ENCODE measurements around the gene FAM81A. TPM values are rescaled to one million over a fixed set of nuclear protein-coding genes. Genes with fewer than 3 reads are reported as not detected.

The FAM81A gene
- total RNA-seq, 5 donors from 2014 or later (not counting 1 experiment from before 2014, with no cell fraction given), result 0.37 to 0.39 TPM; not detected in 3

DNA sequence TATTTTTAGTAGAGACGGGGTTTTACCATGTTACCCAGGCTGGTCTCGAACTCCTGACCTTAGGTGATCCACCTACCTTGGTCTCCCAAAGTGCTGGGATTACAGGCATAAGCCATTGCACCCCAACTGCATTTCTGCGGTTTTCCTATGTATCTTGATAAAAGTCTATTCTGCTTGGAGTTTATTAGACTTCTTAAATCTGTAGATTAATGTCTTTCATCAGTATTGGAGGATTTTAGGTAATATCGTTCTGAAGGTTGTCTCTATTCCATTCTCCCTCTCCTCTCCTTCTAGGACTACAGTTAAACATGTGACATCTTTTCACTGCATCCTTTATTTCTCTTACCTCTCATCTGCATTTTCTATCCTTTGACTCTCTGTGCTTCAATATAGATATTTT lies 127.3 kb downstream of the FAM81A start:
- ChIA-PET POLR2A (no interaction called here), CTCF (no interaction called here)
- DNase-seq (no peak), ATAC-seq (replicated peaks in 1 of 4) (no peak)
- Histone ChIP-seq H3K36me3 (ENCODE audit: control insufficient read depth in 2 of 2, extremely low read depth in 1 of 2, insufficient read depth in 1 of 2, low read length in 1 of 2) (no peaks in the 10 kb centered on the region), H3K9me3 (no peaks in the 10 kb centered on the region), H3K4me3 (ENCODE audit: control insufficient read depth in 1 of 2, extremely low read depth in 1 of 2, low read length in 1 of 2) (no peak overlapping the region), H3K27me3 (replicated peaks in 1 of 2; ENCODE audit: control insufficient read depth in 2 of 2, extremely low read depth in 1 of 2, insufficient read depth in 2 of 2, low read length in 1 of 2) (peaks cover 0 to 2% of the 10 kb centered on the region in 2 experiments), H3K4me1 (ENCODE audit: control insufficient read depth in 1 of 2, extremely low read depth in 1 of 2, insufficient read depth in 2 of 2, low read length in 2 of 2) (no peaks in the 10 kb centered on the region), H3K27ac (ENCODE audit: low read length) (no peak overlapping the region)
- WGBS (ENCODE audit: insufficient coverage), result 66% methylated on average over 2 of the region's 4 CpGs
- Mint-ChIP-seq H3K4me1 (peaks cover 0 to 2% (median 0%) of the 10 kb centered on the region in 3 donors), H3K9me3 (no peaks in the 10 kb centered on the region), H3K27me3 (peaks cover 1 to 4% of the 10 kb centered on the region in 2 donors), H3K27ac (no peak overlapping the region), H3K36me3 (no peaks in the 10 kb centered on the region), H3K4me3 (no peak overlapping the region)

DNA sequence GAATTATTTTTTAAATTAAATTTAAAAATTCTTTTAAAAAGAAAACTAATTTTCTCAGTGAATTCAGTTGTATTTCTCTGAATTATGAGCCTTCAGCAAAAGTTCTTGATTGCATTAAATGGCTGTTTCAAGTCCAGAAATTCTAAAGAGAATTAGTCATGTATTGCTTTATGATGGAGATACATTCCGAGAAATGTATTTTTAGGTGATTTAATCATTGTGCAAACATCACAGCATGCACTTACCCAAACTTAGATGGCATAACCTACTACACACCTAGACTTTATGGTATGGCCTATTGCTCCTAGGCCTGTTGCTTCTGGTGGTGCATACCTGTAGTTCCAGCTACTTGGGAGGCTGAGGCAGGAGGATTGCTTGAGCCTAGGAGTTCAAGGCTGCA lies 129.3 kb downstream of the FAM81A start:
- DNase-seq (no peak), ATAC-seq (replicated peaks in 1 of 4) (no peak)
- H3K36me3 Mint-ChIP-seq, result no peaks in the 10 kb centered on the region
- H3K27me3 Mint-ChIP-seq, result peaks cover 4% of the 10 kb centered on the region in 2 donors
- ChIA-PET CTCF (interaction anchor here (0.6 to 0.7 kb wide), 2 partner anchors 10 to 379 kb away, joined by 4 to 5 read pairs; no protein-coding TSS in a partner anchor), POLR2A (no interaction called here)
- H3K4me1 ChIP-seq (ENCODE audit: control insufficient read depth in 1 of 2, extremely low read depth in 1 of 2, insufficient read depth in 2 of 2, low read length in 2 of 2), result no peaks in the 10 kb centered on the region
- no peak overlapping the region for H3K4me3 ChIP-seq (ENCODE audit: control insufficient read depth in 1 of 2, extremely low read depth in 1 of 2, low read length in 1 of 2)
- no peaks in the 10 kb centered on the region for H3K9me3 ChIP-seq
- H3K27me3 ChIP-seq (replicated peaks in 1 of 2; ENCODE audit: control insufficient read depth in 2 of 2, extremely low read depth in 1 of 2, insufficient read depth in 2 of 2, low read length in 1 of 2), result peaks cover 0 to 2% of the 10 kb centered on the region in 2 experiments
- no peak overlapping the region for H3K4me3 Mint-ChIP-seq
- no CpG with 5 or more reads among the region's 1 CpG for WGBS (ENCODE audit: insufficient coverage)
- no peak overlapping the region for H3K27ac ChIP-seq (ENCODE audit: low read length)
- H3K27ac Mint-ChIP-seq, result no peak overlapping the region
- no peaks in the 10 kb centered on the region for H3K36me3 ChIP-seq (ENCODE audit: control insufficient read depth in 2 of 2, extremely low read depth in 1 of 2, insufficient read depth in 1 of 2, low read length in 1 of 2)
- peaks cover 0 to 2% (median 0%) of the 10 kb centered on the region in 3 donors for H3K4me1 Mint-ChIP-seq
- H3K9me3 Mint-ChIP-seq, result no peaks in the 10 kb centered on the region

GRCh38 chr15:59569477-59569876 lies 131.5 kb downstream of the FAM81A start:
- Histone ChIP-seq H3K9me3 (no peaks in the 10 kb centered on the region), H3K4me3 (ENCODE audit: control insufficient read depth in 1 of 2, extremely low read depth in 1 of 2, low read length in 1 of 2) (no peak overlapping the region), H3K27me3 (replicated peaks in 1 of 2; ENCODE audit: control insufficient read depth in 2 of 2, extremely low read depth in 1 of 2, insufficient read depth in 2 of 2, low read length in 1 of 2) (peaks cover 0 to 2% of the 10 kb centered on the region in 2 experiments), H3K4me1 (ENCODE audit: control insufficient read depth in 1 of 2, extremely low read depth in 1 of 2, insufficient read depth in 2 of 2, low read length in 2 of 2) (no peaks in the 10 kb centered on the region), H3K27ac (ENCODE audit: low read length) (no peak overlapping the region), H3K36me3 (ENCODE audit: control insufficient read depth in 2 of 2, extremely low read depth in 1 of 2, insufficient read depth in 1 of 2, low read length in 1 of 2) (no peaks in the 10 kb centered on the region)
- H3K27ac Mint-ChIP-seq, result no peak overlapping the region
- POLR2A ChIA-PET, result no interaction called here
- no peak for DNase-seq
- no peak overlapping the region for H3K4me3 Mint-ChIP-seq
- peaks cover 4 to 8% of the 10 kb centered on the region in 2 donors for H3K27me3 Mint-ChIP-seq
- H3K36me3 Mint-ChIP-seq, result no peaks in the 10 kb centered on the region
- CTCF ChIA-PET, result no interaction called here
- H3K9me3 Mint-ChIP-seq, result no peaks in the 10 kb centered on the region
- ATAC-seq (replicated peaks in 1 of 4), result no peak
- no peaks in the 10 kb centered on the region for H3K4me1 Mint-ChIP-seq
- 53% methylated on average over 7 of the region's 8 CpGs for WGBS (ENCODE audit: insufficient coverage)

DNA sequence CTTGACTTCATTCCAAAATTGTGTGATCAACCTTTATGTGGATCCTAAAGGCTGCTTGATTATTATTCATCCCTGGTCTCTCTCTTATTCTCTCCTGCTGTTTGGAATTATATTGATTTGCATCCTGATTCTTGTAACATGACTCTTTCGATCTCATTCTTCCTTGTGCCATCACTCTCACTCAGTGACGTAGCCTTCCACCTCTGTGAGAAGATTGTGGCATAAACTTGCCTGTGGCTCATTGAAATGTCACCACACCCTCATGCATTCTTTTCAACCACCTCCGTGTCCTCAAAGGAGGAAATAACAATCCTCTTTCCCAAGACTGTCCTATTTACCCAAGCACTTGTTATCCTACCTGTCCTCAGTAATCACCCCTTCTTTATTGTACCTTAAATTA lies 132.3 kb downstream of the FAM81A start:
- Mint-ChIP-seq H3K36me3 (no peaks in the 10 kb centered on the region), H3K27me3 (peaks cover 4 to 8% of the 10 kb centered on the region in 2 donors), H3K27ac (no peak overlapping the region), H3K4me3 (no peak overlapping the region), H3K4me1 (no peaks in the 10 kb centered on the region), H3K9me3 (no peaks in the 10 kb centered on the region)
- POLR2A ChIA-PET, result interaction anchor here in 1 of 2 donors (0.6 kb wide), 1 partner anchor 542 kb away, joined by 9 read pairs; no protein-coding TSS in a partner anchor
- ATAC-seq (replicated peaks in 1 of 4) (no peak), DNase-seq (no peak)
- peaks cover 0 to 2% of the 10 kb centered on the region in 2 experiments for H3K27me3 ChIP-seq (replicated peaks in 1 of 2; ENCODE audit: control insufficient read depth in 2 of 2, extremely low read depth in 1 of 2, insufficient read depth in 2 of 2, low read length in 1 of 2)
- H3K4me3 ChIP-seq (ENCODE audit: control insufficient read depth in 1 of 2, extremely low read depth in 1 of 2, low read length in 1 of 2), result no peak overlapping the region
- H3K27ac ChIP-seq (ENCODE audit: low read length), result no peak overlapping the region
- H3K36me3 ChIP-seq (ENCODE audit: control insufficient read depth in 2 of 2, extremely low read depth in 1 of 2, insufficient read depth in 1 of 2, low read length in 1 of 2), result no peaks in the 10 kb centered on the region
- CTCF ChIA-PET, result interaction anchor here in 1 of 2 donors (1.0 kb wide), 1 partner anchor 404 kb away, joined by 6 read pairs; no protein-coding TSS in a partner anchor
- WGBS (ENCODE audit: insufficient coverage), result 71% methylated on average over 2 of the region's 3 CpGs
- H3K4me1 ChIP-seq (ENCODE audit: control insufficient read depth in 1 of 2, extremely low read depth in 1 of 2, insufficient read depth in 2 of 2, low read length in 2 of 2), result no peaks in the 10 kb centered on the region
- no peaks in the 10 kb centered on the region for H3K9me3 ChIP-seq

DNA sequence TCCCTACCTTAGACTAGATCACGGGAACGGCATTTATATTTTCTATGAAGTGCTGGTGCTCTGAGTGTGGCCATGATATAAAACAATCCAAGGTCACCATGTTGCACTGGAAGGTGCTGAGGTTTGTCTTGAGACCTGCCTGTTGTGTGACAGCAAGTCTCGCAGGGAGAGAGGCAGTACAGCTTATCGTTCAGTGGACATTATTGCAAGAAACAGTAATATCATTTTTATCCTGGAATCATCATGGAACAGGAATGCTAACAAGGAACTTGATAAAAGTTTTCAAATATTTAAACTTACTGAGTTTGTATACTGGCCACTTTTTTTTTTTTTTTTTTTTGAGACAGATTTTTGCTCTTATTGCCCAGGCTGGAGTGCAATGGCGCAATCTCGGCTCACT lies 133.6 kb downstream of the FAM81A start:
- Histone ChIP-seq H3K4me3 (ENCODE audit: control insufficient read depth in 1 of 2, extremely low read depth in 1 of 2, low read length in 1 of 2) (no peak overlapping the region), H3K27ac (ENCODE audit: low read length) (no peak overlapping the region), H3K4me1 (ENCODE audit: control insufficient read depth in 1 of 2, extremely low read depth in 1 of 2, insufficient read depth in 2 of 2, low read length in 2 of 2) (no peaks in the 10 kb centered on the region), H3K36me3 (ENCODE audit: control insufficient read depth in 2 of 2, extremely low read depth in 1 of 2, insufficient read depth in 1 of 2, low read length in 1 of 2) (no peaks in the 10 kb centered on the region), H3K27me3 (replicated peaks in 1 of 2; ENCODE audit: control insufficient read depth in 2 of 2, extremely low read depth in 1 of 2, insufficient read depth in 2 of 2, low read length in 1 of 2) (peaks cover 0 to 2% of the 10 kb centered on the region in 2 experiments), H3K9me3 (no peaks in the 10 kb centered on the region)
- DNase-seq (no peak), ATAC-seq (replicated peaks in 1 of 4) (no peak)
- peaks cover 3 to 8% of the 10 kb centered on the region in 2 donors for H3K27me3 Mint-ChIP-seq
- no peaks in the 10 kb centered on the region for H3K9me3 Mint-ChIP-seq
- H3K4me1 Mint-ChIP-seq, result no peaks in the 10 kb centered on the region
- WGBS (ENCODE audit: insufficient coverage), result no CpG with 5 or more reads among the region's 6 CpGs
- H3K4me3 Mint-ChIP-seq, result no peak overlapping the region
- ChIA-PET POLR2A (no interaction called here), CTCF (interaction anchor here (0.7 kb wide), 2 partner anchors 14 to 644 kb away, joined by 3 to 7 read pairs; no protein-coding TSS in a partner anchor)
- no peak overlapping the region for H3K27ac Mint-ChIP-seq
- H3K36me3 Mint-ChIP-seq, result no peaks in the 10 kb centered on the region

Other genes with a start within 250 kb of the FAM81A start
- gene LDHAL6B, start 231.3 kb upstream of the FAM81A start, total RNA-seq, result not detected
- 10 to 100 TPM in 1 of 5 donors, 1 to 10 TPM in 4; 1.3 to 11.7 (median 4.3) TPM for gene MYO1E, start 65.3 kb upstream of the FAM81A start, total RNA-seq
- gene GCNT3, start 173.6 kb downstream of the FAM81A start, total RNA-seq, result under 1 TPM in 2 of 5 donors, not detected in 3; 0.22 to 0.29 TPM
- gene GTF2A2, start 219.3 kb downstream of the FAM81A start, total RNA-seq, result 10 to 100 TPM; 44.1 to 70.6 (median 53.3) TPM

All from T-cell (primary cell).